Stimulated activated CD4-positive, alpha-beta T cell treated with anti-CD3 and anti-CD28 coated beads, Interleukin-4, amount 100 ng/mL, for 1 hour (primary cell): ENCODE results near the gene PRTFDC1.
"Not testable (repeated sequence)": the region's sequence is repeated elsewhere in the genome, so short reads cannot be mapped to it uniquely, and the experiment has no call there.

Experiments
- DNase-seq: peaks from one replicate; pipeline ENCODE4 v3.0.0-alpha.2; 2020

Gene PRTFDC1

GRCh38 chr10:24840784-24841183 lies 111.6 kb downstream of the PRTFDC1 start:
- no peak for DNase-seq

- not testable (repeated sequence) for DNase-seq
Measured at GRCh38 chr10:24837781-24838180, 114.6 kb downstream of the PRTFDC1 start.

GRCh38 chr10:24834869-24835268 lies 117.5 kb downstream of the PRTFDC1 start:
- no peak for DNase-seq

GRCh38 chr10:24826009-24826408 lies 126.4 kb downstream of the PRTFDC1 start:
- no peak for DNase-seq

GRCh38 chr10:24825551-24825950 lies 126.9 kb downstream of the PRTFDC1 start:
- no peak for DNase-seq

- no peak for DNase-seq
Measured at GRCh38 chr10:24824536-24824935, 127.9 kb downstream of the PRTFDC1 start.

GRCh38 chr10:24824124-24824523 lies 128.3 kb downstream of the PRTFDC1 start:
- no peak for DNase-seq

GRCh38 chr10:24822590-24822989 lies 129.8 kb downstream of the PRTFDC1 start:
- DNase-seq, result no peak

- DNase-seq, result no peak
Measured at GRCh38 chr10:24821986-24822385, 130.4 kb downstream of the PRTFDC1 start.

GRCh38 chr10:24816868-24817396 lies 135.5 kb downstream of the PRTFDC1 start:
- no peak for DNase-seq

- DNase-seq, result no peak
Measured at GRCh38 chr10:24814568-24815313, 137.7 kb downstream of the PRTFDC1 start.

- DNase-seq, result no peak
Measured at GRCh38 chr10:24813856-24814255, 138.6 kb downstream of the PRTFDC1 start.

GRCh38 chr10:24806262-24806661 lies 146.1 kb downstream of the PRTFDC1 start:
- DNase-seq, result no peak

GRCh38 chr10:24804956-24805355 lies 147.4 kb downstream of the PRTFDC1 start:
- DNase-seq, result no peak

GRCh38 chr10:24804392-24804791 lies 148.0 kb downstream of the PRTFDC1 start:
- DNase-seq, result no peak

- no peak for DNase-seq
Measured at GRCh38 chr10:24802378-24802777, 150.0 kb downstream of the PRTFDC1 start.

- no peak for DNase-seq
Measured at GRCh38 chr10:24800861-24801260, 151.5 kb downstream of the PRTFDC1 start.
